Measurements from ENCODE around the gene CCDC88C. TPM values are rescaled to one million over a fixed set of nuclear protein-coding genes. Genes with fewer than 3 reads are reported as not detected.

The CCDC88C gene
- total and polyA plus RNA-seq, 12 donors, result 2.2 to 8.4 (median 4.9) TPM

DNA sequence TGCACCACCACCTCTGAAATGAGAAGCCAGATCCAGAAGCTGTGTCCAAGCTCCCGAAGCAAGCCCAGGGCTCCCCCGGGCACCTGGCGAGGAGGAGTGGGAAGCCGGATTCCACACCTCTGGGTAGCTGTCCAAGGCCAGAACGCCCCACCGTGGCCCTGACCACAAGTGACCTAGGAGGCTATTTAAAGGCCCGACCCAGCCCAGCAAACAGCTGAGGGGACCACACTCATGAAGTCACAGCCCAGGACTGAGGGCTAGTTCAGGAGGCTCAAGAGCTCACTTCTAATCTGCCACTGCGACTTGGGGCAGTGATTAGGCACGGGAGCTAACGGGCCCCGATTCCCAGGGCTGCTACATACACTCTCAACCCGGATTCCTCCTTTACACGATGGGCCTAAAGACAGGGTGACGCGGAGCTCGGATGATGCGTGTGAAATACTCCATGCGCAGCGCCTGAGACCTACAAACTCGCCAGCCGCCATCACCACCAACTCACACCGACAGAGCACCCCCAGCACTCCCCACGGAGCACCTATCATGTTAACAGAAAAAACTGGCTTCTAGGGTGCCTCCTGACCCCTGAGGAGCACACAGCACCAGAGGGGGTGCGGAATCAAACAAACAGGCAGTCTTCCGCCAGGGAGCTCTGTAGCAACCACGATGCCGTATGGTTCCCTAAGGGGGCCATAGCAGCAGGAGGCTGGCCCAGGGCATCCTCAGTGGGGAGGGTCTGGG is 89.1 kb downstream of the CCDC88C start:
- Histone ChIP-seq H3K27ac (no peak overlapping the region), H3K27me3 (peaks cover 0 to 24% (median 0%) of the 10 kb centered on the region in 7 donors), H3K4me3 (no peak overlapping the region), H3K9me3 (no peaks in the 10 kb centered on the region), H3K36me3 (peaks cover 0 to 7% (median 0%) of the 10 kb centered on the region in 9 donors), H3K4me1 (peaks cover 5 to 93% (median 78%) of the 10 kb centered on the region in 9 donors)
- intact Hi-C loops (cut with DNase I), result loop anchor here in 1 of 10 donors (5.0 kb wide), 1 partner anchor 44 kb away; no protein-coding TSS in a partner anchor
- 82 to 84% methylated on average over 27 of the region's 27 CpGs for WGBS, 2 donors
- TF ChIP-seq, protein P1, sequence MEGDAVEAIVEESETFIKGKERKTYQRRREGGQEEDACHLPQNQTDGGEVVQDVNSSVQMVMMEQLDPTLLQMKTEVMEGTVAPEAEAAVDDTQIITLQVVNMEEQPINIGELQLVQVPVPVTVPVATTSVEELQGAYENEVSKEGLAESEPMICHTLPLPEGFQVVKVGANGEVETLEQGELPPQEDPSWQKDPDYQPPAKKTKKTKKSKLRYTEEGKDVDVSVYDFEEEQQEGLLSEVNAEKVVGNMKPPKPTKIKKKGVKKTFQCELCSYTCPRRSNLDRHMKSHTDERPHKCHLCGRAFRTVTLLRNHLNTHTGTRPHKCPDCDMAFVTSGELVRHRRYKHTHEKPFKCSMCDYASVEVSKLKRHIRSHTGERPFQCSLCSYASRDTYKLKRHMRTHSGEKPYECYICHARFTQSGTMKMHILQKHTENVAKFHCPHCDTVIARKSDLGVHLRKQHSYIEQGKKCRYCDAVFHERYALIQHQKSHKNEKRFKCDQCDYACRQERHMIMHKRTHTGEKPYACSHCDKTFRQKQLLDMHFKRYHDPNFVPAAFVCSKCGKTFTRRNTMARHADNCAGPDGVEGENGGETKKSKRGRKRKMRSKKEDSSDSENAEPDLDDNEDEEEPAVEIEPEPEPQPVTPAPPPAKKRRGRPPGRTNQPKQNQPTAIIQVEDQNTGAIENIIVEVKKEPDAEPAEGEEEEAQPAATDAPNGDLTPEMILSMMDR (IDR thresholded peaks at IDR 0.05), result no peak
- ATAC-seq (no peak), DNase-seq (no peak)

DNA sequence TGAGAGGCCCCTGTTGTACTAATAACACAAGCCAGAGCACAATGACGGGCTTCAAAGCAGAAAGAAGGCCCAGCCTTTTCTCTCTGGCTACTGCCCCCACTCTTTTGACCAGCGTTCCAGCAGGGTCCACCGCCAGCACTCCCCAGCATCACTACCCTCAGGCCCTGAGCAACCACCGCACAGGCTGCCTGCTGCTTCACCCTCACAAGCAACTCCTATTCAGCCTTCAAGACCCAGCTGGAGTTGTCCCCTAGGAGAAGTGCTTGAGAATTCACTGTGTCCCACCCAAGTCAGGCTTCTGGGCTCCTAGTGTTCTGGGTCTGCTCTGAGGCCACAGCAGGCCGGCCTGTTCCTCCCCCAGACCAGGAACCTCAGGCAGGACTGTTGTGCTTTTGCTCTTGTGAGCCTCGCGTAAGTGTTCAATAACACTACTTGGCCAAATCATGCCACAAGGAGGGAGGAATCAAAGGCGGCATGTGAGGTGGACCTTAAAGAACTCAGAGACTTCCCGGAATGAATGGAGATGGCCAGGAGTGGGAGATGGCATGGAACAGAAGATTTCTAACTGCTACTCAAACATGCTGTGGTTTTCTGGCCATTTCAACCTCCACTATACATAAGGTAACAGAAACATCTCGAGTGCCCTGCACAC is 89.8 kb downstream of the CCDC88C start:
- Histone ChIP-seq H3K9me3 (no peaks in the 10 kb centered on the region), H3K36me3 (peaks cover 0 to 7% (median 0%) of the 10 kb centered on the region in 9 donors), H3K4me3 (no peak overlapping the region), H3K4me1 (peaks cover 9 to 96% (median 82%) of the 10 kb centered on the region in 9 donors), H3K27me3 (peaks cover 0 to 21% (median 0%) of the 10 kb centered on the region in 7 donors), H3K27ac (peak overlapping the region in 4 of 10 donors; percentile 26 to 86 (median 64))
- intact Hi-C loops (cut with DNase I), result loop anchor here in 1 of 10 donors (5.0 kb wide), 1 partner anchor 45 kb away; no protein-coding TSS in a partner anchor
- ATAC-seq (no peak), DNase-seq (no peak)
- TF ChIP-seq, protein P1 (IDR thresholded peaks at IDR 0.05), result no peak
- WGBS, 2 donors, result 91 to 92% methylated on average over 10 of the region's 10 CpGs

DNA sequence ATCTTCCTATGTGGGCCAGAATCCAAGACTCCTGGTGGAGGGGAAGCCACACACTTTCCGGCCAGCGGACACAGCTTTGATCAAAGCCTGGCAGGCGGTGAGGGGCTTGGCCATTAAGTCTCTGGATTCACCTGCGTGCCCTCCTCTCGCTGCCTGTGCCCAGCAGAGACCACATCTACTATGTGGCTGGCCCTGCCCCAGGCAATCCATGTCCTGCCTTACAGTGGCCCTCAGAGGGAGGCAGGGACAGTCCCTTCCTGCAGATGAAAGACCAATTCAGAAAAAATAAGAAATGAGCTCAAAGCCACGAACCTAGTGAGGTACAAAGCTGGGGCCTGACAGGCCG is 90.4 kb downstream of the CCDC88C start:
- Histone ChIP-seq H3K27me3 (peaks cover 0 to 16% (median 0%) of the 10 kb centered on the region in 7 donors), H3K4me1 (peaks cover 9 to 96% (median 82%) of the 10 kb centered on the region in 9 donors), H3K9me3 (no peaks in the 10 kb centered on the region), H3K27ac (peak overlapping the region in 7 of 10 donors; percentile 19 to 86 (median 47)), H3K4me3 (no peak overlapping the region), H3K36me3 (peaks cover 0 to 7% (median 0%) of the 10 kb centered on the region in 9 donors)
- TF ChIP-seq, protein P1 (IDR thresholded peaks at IDR 0.05), result no peak
- DNase-seq (no peak), ATAC-seq (no peak)
- 62 to 74% methylated on average over 7 of the region's 7 CpGs for whole genome bisulfite sequencing, 2 donors
- intact Hi-C loops (cut with DNase I), result loop anchor here in 1 of 10 donors (5.0 kb wide), 1 partner anchor 45 kb away; no protein-coding TSS in a partner anchor

DNA sequence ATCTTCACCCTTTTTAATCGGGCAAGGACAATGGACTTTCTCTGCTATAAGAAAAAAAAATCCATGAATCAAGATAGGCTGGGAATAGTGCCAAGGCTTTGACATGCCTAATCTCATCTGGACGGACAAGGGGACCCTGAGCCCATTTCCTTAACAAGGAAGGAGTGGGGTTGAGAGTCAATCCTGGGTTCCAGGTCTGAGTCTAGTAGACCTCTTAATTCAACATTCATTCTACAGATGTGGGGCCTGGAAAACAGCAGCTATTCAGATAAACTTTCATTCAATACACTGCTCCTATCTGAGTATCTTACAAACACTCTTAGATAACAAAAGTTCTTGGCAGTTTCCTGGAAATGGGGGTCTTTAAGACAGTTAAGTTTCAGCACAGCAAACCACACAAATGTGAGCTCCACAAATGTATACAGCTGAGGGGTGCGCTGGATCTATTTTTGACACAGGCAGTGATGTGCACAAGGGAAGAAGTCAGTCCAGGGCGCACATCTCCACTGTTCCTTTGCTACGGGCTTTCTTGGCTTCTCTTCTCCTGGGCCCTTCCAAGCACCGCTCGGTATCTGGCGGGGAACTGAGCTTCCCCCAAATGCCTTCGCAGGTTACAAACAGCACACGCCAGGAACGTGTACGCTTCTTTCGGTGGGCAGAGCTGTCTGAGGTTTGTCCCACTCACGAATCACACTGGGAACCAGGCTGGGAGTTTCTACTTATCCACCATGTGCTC is 90.9 kb downstream of the CCDC88C start:
- DNase-seq, result no peak
- Histone ChIP-seq H3K9me3 (no peaks in the 10 kb centered on the region), H3K4me1 (peaks cover 6 to 96% (median 82%) of the 10 kb centered on the region in 9 donors), H3K4me3 (no peak overlapping the region), H3K27me3 (peaks cover 0 to 13% (median 0%) of the 10 kb centered on the region in 7 donors), H3K27ac (peak overlapping the region in 7 of 10 donors; percentile 19 to 86 (median 47)), H3K36me3 (peaks cover 0 to 11% (median 0%) of the 10 kb centered on the region in 9 donors)
- WGBS, 2 donors, result 59 to 62% methylated on average over 14 of the region's 14 CpGs
- intact Hi-C loops (cut with DNase I), result loop anchor here in 1 of 10 donors (5.0 kb wide), 1 partner anchor 46 kb away; no protein-coding TSS in a partner anchor
- ATAC-seq, result no peak
- TF ChIP-seq, protein P1 (IDR thresholded peaks at IDR 0.05), result no peak

Data from heart right ventricle (tissue), 16 donors.